ENCODE results near the gene PET117.

- no peak for TF ChIP-seq POLR2A (IDR thresholded peaks at IDR 0.05; ENCODE audit: extremely low read depth, insufficient read length)
- TF ChIP-seq CTCF (IDR thresholded peaks at IDR 0.05; ENCODE audit: low read depth, low read length), result no peak
- TF ChIP-seq MAX (IDR thresholded peaks at IDR 0.05; ENCODE audit: low read depth, low read length), result no peak
- no peak for TF ChIP-seq MYC (IDR thresholded peaks at IDR 0.05; ENCODE audit: low read depth, low read length)
Measured at GRCh38 chr20:18133962-18134361, 3.7 kb upstream of the PET117 start.

Data from NB4 (cell line).